UCSD-AML1 (cell line): ENCODE data around the gene CHAC2.
"Not testable (repeated sequence)": the region's sequence is repeated elsewhere in the genome, so short reads cannot be mapped to it uniquely, and the experiment has no call there.

Experiments used
- DNase-seq: peaks from one replicate; lab custom pipeline; 2025; ENCODE audit not compliant: unreplicated experiment; lab: John Stamatoyannopoulos, UW

The CHAC2 gene

GRCh38 chr2:53767405-53768241 lies at the start of gene CHAC2:
Gene CHAC2 (plus strand): TSS chr2:53767804. CDS start chr2:53767887, 83 bp downstream.
- DNase-seq, result peak; percentile 84

- DNase-seq, result not testable (repeated sequence)
These were observed 46.7 kb upstream of the CHAC2 start for GRCh38 chr2:53720944-53721343.

GRCh38 chr2:53724536-53724935 lies 43.1 kb upstream of the CHAC2 start:
- DNase-seq, result no peak

- no peak for DNase-seq
These were observed 41.9 kb upstream of the CHAC2 start for GRCh38 chr2:53725662-53726061.

- no peak for DNase-seq
These were observed 39.7 kb upstream of the CHAC2 start for GRCh38 chr2:53727921-53728320.

DNA sequence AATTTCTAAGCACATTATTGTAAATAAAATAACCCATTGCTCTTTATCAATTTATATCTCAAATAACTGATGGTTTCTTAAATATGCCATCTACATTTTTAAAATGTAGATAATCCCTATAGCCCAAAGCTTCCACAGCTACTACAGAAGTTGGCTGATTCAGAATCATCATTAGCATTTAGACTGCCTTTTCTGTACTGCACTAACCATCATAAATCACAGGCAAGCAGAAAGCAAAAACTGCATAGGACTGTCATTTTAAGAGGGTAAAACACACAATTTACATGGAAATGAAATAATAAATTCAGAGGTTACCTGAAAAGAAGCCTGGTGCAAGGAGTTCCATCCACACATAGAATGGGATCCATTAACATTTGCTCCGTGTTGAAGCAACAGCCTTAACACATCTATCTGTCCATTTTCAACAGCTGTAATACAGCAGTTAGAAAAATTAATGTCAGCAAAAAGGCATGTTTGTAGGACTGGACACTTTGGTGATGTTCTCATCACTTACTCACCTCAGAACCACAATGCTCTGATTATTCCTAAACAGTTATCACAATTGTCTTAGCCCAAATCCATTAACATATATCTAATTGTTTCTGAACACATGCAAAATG lies 38.4 kb upstream of the CHAC2 start:
- DNase-seq, result no peak

DNA sequence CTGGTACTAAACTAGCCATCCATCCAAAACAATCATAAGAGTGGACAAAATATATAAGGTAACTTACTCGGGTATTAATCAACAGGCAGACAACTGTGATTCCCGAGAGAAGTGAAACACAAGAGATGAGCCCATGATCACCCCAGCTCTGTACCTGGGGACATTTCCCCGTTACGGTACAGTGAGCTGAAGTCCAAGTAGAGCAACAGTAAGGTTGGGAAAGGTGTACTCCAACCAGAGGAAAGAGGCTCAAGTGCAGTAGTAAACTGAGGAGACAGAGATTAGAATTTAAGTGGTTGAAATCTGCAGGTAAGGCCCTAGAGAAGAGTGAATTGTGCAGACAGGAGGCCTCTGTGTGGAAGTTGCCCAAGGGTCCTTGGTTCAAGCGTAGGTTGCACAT lies 30.5 kb upstream of the CHAC2 start:
- no peak for DNase-seq

DNA sequence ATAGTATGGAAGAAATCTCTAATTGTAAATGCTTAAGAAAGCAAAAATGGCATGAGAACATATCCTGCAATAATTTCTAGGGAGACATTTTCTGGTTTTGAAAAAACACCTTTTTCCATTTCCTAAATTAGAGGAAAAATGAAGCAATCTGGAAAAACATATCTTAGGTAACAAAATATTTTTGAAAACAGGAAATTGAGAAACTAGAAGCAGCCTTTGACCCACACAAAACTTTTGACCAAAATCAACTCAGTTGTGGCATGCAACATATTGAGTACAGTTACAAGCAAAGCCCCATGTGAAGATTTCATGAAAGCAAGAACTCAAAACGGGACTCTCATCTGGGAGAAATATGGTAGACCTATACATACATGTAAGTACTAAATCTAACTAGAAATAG lies 28.6 kb upstream of the CHAC2 start:
- no peak for DNase-seq

DNA sequence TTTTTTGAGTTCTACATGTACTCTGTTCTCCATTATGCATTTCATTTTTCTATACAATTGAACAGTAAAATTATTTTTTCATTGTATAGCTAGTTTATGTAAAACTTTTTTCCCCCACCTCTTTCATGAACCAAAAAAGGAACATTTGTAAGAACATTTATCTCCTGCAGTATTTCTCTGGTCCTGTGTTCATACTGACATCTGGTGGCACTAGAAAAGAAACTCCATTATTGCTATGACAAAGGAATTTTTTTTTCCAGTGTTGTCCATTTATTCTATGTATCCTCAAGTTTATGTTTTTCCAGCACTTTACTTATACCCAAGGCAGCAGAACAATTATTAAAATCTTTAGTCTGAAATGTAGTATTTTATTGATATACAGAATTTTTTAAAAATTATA lies 27.4 kb upstream of the CHAC2 start:
- DNase-seq, result no peak

DNA sequence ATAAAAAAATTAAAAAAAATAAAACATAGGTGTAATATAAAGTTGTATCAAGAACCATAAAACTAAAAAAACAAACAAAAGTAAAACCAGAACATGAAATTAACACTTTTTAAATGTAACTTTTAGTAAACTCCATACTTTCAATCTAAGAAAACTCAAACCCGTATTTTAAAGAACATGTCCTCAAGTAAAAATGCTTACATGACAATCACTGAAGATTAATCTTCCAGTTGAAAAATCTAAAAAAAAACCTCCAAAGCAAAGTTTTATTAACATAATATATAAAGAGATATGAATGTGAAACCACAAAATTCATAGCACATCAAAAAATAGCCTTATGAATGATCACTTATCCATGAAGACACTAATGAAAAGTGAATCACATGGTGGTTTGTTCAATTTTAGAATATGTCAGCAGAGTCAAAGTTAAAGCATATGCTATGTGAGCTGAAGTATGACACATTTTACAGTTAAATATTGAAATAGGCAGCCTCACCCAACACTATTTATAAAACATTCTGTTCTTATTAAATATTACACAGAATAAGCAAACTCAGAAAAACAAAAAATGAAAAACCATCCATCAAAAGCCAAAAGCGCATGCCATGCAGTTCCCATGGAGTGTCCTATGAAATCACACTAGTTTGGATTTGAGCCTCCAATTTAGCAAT lies 23.1 kb upstream of the CHAC2 start:
- DNase-seq, result no peak

GRCh38 chr2:53750041-53750768 lies 17.4 kb upstream of the CHAC2 start:
- no peak for DNase-seq

DNA sequence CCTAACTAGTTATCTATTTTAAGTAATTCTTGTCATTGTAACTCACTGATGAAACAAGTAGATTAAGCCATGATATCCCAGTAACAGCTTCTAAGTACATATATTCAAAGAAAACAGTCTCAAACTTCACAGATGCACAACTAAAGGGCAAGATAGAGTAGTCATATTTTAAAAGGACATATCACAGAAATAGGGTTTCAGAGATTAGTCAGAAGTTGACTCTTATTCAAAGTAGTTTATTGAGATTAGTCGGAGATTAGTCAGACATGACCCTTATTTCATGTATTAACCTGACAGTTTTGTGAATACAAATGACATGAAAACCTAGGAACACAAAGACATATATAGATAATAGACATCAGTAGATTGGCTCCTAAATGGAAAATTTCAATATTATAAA lies 15.9 kb upstream of the CHAC2 start:
- no peak for DNase-seq

GRCh38 chr2:53752385-53752784 lies 15.2 kb upstream of the CHAC2 start:
- DNase-seq, result no peak

- DNase-seq, result no peak
These were observed 14.6 kb upstream of the CHAC2 start for GRCh38 chr2:53753041-53753440.

- DNase-seq, result no peak
These were observed 12.5 kb upstream of the CHAC2 start for GRCh38 chr2:53755121-53755520.

DNA sequence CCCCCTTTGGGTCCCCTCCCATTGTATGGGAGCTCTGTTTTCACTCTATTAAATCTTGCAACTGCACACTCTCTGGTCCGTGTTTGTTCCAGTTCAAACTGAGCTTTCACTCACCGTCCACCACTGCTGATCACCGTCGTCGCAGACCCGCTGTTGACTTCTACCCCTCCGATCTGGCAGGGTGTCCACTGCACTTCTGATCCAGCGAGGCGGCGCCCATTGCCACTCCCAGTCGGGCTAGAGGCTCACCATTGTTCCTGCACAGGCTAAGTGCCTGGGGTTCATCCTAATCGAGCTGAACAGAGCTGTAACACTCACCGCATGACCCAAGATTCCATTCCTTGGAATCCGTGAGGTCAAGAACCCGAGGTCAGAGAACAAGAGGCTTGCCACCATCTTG lies 11.0 kb upstream of the CHAC2 start:
- DNase-seq, result no peak

- DNase-seq, result not testable (repeated sequence)
These were observed 10.4 kb upstream of the CHAC2 start for GRCh38 chr2:53757206-53757605.

DNA sequence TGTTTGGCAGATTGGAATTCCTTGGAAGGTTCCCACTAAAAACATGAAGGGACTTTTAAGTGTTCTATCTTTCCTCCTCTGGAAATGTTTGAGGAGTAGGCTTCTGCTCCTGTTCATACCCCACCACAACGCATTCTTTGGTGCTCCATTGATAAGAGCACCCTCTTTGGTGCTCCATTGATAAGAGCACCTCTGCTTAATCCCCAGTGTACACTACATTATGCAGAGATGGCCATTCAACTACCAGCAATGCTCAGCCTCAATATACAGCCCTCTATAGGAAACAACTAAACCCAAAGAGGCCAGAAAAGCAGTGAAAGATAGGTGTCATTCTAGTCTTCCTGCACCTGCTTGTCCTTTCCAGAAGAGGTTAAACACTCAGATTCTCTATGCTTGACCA lies 1.8 kb upstream of the CHAC2 start:
- DNase-seq, result no peak

GRCh38 chr2:53768242-53768542 lies 588 bp downstream of the CHAC2 start:
- no peak for DNase-seq

DNA sequence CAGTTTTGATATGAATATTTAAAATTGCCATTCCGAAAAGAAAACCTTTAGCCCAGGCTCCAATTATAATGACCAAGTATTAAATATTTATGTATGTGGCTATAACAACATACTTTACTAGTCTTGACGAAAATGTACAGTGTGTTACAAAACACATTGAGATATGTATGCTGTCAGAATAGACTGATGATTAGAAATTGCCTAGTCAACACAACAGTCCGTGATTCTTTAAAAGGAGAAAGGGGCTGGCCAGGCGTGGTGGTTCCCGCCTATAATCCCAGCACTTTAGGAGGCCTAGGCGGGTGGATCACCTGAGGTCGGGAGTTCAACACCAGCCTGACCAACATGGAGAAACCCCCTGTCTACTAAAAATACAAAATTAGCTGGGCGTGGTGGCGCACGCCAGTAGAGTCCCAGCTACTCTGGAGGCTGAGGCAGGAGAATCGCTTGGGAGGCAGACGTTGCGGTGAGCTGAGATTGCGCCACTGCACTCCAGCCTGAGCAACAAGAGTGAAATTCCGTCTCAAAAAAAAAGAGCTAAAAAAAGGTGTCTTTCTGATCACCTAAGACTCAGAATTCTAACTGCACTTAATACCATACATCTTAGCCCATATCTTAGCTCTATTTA lies 1.8 kb downstream of the CHAC2 start:
- no peak for DNase-seq

DNA sequence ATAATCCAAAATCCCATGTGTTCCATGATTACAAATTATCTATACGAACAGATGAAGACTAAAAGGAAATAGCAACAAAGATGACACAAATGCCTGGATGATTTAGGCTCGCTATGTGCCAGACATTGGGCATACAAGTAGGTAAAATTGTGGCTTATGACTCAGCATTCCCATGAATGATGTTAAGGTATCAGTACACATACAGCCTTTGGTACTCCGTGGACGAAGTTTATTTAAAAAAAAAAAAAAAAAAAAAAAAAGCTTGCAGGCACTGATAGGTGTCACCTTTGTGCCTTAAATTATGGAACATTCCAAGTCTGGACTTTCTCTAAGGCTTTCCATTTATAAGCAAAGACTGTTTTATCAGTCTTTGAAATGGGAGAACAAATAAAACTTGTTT lies 2.7 kb downstream of the CHAC2 start:
- DNase-seq, result no peak
